Coronary artery (tissue), 2 donors: Measurements from ENCODE around the gene EPHB2.

ENCODE experiments used
- DNase-seq: peaks from one replicate; pipeline ENCODE4 v3.0.0-alpha.2; 2017; ENCODE audit warnings: low spot score
- H3K27ac ChIP-seq, 2 donors: fragments of 200-600 bp; sonication (generic); one replicate each; pipeline ENCODE4 v1.5.1; 2016 to 2019
- H3K4me3 ChIP-seq: fragments of 200-600 bp; sonication (generic); 2 replicates; pipeline ENCODE4 v1.5.1; 2016; ENCODE audit warnings: mild to moderate bottlenecking, moderate library complexity
- TF ChIP-seq, protein P1 (sequence below): fragments of 200-600 bp; sonication (generic); IDR thresholded peaks from one replicate; pipeline ENCODE4 v1.5.1; 2019; ENCODE audit warnings: antibody characterized with exemption

EPHB2 gene

DNA sequence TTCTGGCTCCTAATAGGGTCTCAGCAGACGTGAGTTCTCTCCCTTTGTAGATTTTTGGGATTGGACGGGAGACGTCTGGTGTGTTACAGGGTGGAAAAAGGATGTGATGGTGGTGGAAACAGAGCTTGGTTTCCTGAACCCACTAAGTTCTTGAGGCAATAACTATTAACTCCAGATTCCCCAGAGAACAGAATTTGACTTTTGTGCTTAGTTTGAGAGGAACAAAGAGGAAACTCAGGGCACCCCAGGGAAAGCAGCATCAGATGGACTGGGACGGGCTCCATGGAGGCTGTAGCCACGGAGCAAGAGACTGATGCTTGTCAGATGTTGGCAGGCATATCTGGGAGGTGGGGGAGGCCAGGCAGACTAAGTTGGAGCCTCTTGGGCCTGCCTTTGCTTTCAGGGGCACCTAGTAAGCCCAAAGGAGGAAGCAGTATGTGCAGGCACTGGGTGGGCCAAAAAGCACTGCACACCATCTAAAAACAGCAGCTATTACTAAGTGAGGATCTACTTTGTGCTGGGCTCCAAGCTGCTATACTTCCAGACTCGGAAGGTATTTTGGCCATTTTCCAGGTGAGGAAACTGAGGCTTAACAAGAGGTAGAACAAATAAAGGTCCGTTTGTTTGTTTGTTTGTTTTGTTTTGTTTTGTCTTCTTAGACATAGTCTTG, 66.9 kb downstream of the EPHB2 start:
- no peak overlapping the region for H3K4me3 ChIP-seq
- DNase-seq: no peak
- no peak overlapping the region for H3K27ac ChIP-seq
- TF ChIP-seq, protein P1, sequence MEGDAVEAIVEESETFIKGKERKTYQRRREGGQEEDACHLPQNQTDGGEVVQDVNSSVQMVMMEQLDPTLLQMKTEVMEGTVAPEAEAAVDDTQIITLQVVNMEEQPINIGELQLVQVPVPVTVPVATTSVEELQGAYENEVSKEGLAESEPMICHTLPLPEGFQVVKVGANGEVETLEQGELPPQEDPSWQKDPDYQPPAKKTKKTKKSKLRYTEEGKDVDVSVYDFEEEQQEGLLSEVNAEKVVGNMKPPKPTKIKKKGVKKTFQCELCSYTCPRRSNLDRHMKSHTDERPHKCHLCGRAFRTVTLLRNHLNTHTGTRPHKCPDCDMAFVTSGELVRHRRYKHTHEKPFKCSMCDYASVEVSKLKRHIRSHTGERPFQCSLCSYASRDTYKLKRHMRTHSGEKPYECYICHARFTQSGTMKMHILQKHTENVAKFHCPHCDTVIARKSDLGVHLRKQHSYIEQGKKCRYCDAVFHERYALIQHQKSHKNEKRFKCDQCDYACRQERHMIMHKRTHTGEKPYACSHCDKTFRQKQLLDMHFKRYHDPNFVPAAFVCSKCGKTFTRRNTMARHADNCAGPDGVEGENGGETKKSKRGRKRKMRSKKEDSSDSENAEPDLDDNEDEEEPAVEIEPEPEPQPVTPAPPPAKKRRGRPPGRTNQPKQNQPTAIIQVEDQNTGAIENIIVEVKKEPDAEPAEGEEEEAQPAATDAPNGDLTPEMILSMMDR: no peak

DNA sequence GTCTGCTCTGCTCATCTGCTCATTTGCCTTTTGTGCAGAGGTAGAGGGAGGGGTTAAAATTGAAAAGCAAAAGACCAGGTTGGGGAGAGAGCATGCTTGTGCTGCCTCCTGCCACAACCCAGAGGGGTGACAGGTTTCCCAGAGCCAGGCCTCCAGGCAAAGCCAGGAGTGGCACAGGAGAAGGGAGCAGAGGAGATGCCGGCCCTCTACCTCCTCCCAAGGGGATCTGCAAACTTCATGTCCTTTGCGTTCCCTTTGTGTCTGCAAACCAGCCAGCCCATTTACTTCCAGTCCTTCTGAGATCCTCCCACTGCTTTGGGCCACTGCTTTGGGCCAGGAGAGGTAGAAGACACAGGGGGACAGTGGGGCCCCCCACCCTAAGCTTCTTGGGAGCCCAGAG, 67.8 kb downstream of the EPHB2 start:
- TF ChIP-seq, protein P1: no peak
- DNase-seq: no peak
- H3K27ac ChIP-seq: no peak overlapping the region
- no peak overlapping the region for H3K4me3 ChIP-seq

DNA sequence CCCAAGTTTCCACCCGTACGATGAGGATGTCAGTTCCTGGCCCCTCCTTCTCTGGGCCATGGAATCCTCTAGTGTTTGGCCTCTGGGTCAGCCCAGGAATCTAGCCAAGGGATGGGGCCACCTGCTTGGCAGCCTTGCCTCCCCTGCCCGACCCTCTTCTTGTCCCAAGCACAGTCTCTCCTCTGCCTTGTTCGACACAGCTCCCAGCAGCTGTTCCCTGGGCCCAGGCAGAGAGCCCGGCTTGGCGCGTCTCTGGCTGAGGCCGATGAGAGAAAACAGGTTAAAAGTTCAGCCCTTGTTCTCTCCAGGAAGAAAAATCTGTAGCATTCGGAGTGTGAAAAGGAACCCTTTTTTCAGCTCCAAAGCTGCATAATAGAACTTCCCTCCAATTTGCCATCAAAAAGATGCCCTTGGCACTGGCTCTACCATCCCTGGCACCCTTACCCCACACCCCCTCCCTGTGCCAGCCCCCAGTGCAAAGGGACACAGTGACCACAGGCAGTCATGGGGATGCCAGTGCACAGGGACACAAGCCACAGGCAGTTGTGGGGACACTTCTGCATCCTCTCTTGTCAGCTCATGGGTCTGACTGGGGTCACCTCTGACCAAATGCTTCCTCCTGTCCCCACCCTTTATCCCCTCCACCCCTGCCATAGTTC, 68.4 kb downstream of the EPHB2 start:
- DNase-seq: no peak
- TF ChIP-seq, protein P1: no peak

DNA sequence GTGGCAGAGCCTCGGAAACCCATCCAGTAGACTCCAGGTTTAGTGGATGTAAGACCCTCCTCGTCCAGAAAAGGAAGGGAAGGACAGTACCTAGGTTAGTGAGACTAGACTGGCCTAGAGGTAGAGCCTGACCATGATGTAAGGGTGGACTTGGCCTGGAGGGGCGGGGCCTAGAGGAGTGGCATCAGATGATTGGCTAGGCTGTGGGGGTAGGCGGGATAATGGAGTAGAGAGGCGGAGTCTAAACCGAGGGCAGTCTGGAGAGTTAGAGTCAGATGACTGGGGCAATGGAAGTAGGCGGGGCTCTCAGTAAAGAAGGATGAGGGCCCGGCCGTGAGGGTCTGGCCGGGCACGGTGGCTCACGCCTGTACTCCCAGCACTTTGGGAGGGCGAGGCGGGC, 70.1 kb downstream of the EPHB2 start:
- no peak overlapping the region for H3K27ac ChIP-seq
- no peak for DNase-seq
- no peak overlapping the region for H3K4me3 ChIP-seq
- TF ChIP-seq, protein P1: no peak

More for the DNA sequence above, 68.4 kb downstream of the EPHB2 start:
- no peak overlapping the region for H3K4me3 ChIP-seq
- H3K27ac ChIP-seq: no peak overlapping the region

DNA sequence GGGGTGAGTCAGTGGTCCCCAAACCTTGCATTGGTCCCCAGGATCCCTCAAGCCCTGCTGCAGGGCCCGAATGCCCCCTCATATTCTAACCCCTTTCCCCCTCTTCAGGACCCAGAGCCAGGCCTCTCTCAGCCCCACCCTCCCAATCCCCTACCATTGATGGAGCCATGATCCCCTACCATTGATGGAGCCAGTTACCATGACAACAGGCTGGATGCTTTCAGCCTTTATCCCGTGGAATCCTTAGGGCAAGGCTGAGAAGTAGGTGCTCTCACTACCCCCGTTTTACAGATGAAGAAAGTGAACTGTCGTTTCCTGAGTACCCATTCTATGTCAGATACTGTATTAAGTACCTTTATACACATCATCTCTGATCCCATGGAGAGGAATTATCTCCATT, 70.8 kb downstream of the EPHB2 start:
- no peak for DNase-seq
- H3K27ac ChIP-seq: no peak overlapping the region
- TF ChIP-seq, protein P1: no peak

DNA sequence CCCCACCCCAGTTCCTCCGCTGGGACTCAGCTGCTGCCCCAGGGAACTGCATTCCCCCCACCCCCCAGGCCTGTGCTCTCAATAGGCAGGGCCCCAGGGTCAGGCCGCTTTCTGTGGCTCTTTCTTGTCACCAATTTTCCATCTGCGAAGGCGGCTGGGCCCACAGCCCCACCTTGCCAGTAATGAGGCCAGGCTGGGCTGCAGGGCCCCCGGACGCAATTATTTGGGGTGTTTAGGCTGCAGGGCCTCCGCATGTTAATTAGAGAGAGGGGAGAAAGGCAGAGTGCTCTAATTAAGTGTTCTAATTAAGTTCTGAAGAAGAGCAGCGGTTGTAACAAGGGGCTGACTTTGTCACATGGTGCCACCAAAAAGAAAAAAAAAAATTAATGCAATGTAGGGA, 71.8 kb downstream of the EPHB2 start:
- TF ChIP-seq, protein P1: no peak
- no peak for DNase-seq
- Histone ChIP-seq H3K27ac (no peak overlapping the region), H3K4me3 (no peak overlapping the region)

More for the DNA sequence above, 70.8 kb downstream of the EPHB2 start:
- H3K4me3 ChIP-seq: no peak overlapping the region

DNA sequence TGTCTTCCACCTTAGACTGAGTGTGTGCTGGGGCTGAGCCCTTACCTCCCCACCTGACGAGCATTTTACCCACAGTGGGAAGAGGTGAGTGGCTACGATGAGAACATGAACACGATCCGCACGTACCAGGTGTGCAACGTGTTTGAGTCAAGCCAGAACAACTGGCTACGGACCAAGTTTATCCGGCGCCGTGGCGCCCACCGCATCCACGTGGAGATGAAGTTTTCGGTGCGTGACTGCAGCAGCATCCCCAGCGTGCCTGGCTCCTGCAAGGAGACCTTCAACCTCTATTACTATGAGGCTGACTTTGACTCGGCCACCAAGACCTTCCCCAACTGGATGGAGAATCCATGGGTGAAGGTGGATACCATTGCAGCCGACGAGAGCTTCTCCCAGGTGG, 73.7 kb downstream of the EPHB2 start:
- H3K27ac ChIP-seq: no peak overlapping the region
- H3K4me3 ChIP-seq: no peak overlapping the region
- DNase-seq: no peak
- TF ChIP-seq, protein P1: no peak
